Epithelial cell of esophagus (primary cell): ENCODE data around the gene ZMAT5.

Experiments used
- DNase-seq: peaks from one replicate; pipeline ENCODE4 v3.0.0; 2010; ENCODE audit warnings: low read depth
- H3K4me3 ChIP-seq: 2 replicates; pipeline ENCODE4 v1.5.1; 2011; ENCODE audit warnings: mild to moderate bottlenecking, low read length, control low read depth
- CTCF ChIP-seq: IDR thresholded peaks from 2 replicates; pipeline ENCODE4 v1.5.1; 2011; ENCODE audit warnings: low read depth, mild to moderate bottlenecking, low read length, control low read depth, inconsistent platforms; ENCODE audit not compliant: insufficient read depth; ENCODE audit errors: missing control alignments

Gene ZMAT5

DNA sequence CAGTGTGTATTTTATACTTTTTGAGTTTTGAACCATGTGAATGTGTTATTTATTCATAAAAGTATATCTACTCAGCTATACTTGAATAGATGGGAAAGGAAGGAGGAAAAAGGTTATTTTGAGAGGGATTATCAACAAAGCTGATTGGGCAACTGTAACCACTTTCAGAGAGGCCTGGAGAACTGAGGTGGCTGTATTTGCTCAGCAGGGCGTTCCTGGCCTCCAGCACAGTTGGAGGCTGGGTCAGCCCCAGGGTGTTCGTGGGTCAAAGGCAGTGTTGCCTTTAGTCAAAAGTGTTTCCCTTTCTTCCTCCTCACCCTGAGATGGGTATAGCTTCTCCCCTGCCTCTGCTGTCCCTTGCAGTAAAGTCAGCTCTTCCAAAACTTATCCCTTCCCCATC, 44.6 kb upstream of the ZMAT5 start:
- TF ChIP-seq CTCF, result no peak
- DNase-seq, result no peak
- H3K4me3 ChIP-seq, result no peak overlapping the region

DNA sequence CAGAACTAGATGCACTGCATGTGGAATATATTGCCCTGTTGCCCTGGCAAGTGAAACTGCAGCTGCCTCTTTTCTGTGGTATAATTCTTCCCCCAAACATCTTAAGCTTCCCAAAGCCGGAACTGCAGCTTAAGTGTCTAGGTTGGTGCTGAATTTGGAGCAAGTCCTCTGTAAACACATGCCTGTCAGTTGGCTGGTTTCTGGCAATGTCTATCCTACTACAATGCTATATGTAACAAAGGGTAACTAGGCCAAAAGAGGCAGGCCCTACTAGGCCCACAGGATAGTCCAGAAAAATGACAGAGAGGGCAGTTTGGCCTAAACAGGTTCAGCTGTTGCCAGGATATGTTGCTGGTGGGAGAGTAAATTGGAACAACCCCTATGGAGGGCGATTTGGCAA, 43.4 kb upstream of the ZMAT5 start:
- no peak for DNase-seq
- TF ChIP-seq CTCF, result no peak
- H3K4me3 ChIP-seq, result no peak overlapping the region

- no peak overlapping the region for H3K4me3 ChIP-seq
- TF ChIP-seq CTCF, result no peak
- DNase-seq, result no peak
Measured at GRCh38 chr22:29806196-29806595, 39.4 kb upstream of the ZMAT5 start.

- TF ChIP-seq CTCF, result no peak
- no peak for DNase-seq
- H3K4me3 ChIP-seq, result no peak overlapping the region
Measured at GRCh38 chr22:29804985-29805384, 38.2 kb upstream of the ZMAT5 start.

DNA sequence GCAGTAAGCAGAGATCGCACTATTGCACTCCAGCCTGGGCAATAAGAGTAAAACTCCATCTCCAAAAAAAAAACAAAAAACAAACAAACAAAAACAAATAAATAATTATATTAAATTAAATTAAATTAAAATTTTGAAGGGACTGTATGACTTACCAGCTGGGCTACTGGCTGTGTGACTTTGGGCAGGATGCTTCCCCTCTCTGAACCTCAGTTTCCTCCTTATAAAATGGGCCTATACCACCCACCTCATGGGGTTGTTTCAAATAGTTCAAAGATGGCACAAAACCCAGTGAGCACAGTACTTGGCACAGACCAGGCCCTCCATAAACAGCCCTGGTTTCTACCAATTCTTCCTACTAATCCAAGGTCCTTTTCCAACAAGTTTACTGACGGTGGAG, 36.4 kb upstream of the ZMAT5 start:
- DNase-seq, result no peak
- no peak overlapping the region for H3K4me3 ChIP-seq
- no peak for TF ChIP-seq CTCF

- DNase-seq, result no peak
- no peak for TF ChIP-seq CTCF
- H3K4me3 ChIP-seq, result no peak overlapping the region
Measured at GRCh38 chr22:29801796-29802195, 35.0 kb upstream of the ZMAT5 start.

DNA sequence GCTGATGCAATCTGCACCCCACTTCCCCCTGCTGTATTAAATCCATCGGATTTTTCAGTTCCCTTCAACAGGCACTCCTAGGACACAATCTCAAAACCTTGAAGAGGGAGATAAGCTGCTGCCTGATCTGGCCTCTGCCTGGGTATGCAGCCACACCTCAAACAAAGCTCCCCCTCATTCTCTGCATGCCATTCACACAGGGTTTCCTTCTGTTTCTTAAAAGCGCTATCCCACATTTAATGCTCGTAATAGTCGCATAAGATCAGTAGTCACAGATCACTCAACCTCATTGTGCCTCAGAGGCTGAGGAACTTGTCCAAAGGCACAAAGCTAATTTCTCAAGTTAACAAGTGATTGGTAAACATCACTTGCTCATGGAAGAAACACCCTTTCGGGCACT, 34.3 kb upstream of the ZMAT5 start:
- H3K4me3 ChIP-seq, result no peak overlapping the region
- TF ChIP-seq CTCF, result no peak
- DNase-seq, result no peak
